MV-4-11 (cell line): ENCODE results near the gene ACTL10.

Experiments used
- DNase-seq: peaks from one replicate; lab custom pipeline; 2025; lab: John Stamatoyannopoulos, UW

Gene ACTL10

DNA sequence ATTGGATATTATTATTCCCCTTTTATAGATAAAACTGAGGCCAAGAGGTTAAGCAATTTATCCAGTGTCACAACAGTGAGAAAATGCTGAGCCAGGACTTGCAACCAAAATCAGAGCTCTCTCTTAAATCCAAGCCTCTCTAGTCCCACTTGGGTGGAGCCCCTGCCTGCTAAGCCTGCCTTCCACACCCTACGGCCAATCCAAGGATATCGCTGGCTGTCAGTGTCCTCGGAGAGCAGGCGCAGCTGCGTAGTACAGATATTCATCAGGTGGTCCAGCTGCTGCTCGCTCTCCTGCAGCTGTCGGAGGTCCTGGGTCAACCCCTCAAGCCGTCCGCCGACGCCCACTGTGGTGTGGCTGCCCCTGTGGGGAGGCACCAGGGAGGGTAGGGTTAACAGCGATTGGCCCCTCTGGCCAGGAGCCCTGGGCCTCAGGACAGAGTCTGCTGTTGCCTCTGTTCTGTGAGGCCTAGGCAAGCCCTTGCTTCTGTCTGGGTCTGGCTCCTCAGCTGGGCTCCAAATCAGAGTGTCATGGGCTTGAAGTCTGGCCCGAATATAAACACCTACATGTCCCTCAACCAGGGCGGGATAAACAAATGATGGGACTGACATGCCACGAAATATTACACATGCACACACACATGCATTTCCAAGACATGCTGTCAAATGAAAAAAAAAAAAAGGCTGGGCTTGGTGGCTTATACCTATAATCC, 11.4 kb downstream of the ACTL10 start:
- DNase-seq, result no peak

- no peak for DNase-seq
Observed at GRCh38 chr20:33679758-33680485, 13.2 kb downstream of the ACTL10 start.

- DNase-seq, result no peak
Observed at GRCh38 chr20:33680686-33681085, 13.9 kb downstream of the ACTL10 start.

- no peak for DNase-seq
Observed at GRCh38 chr20:33681288-33681687, 14.5 kb downstream of the ACTL10 start.

GRCh38 chr20:33681728-33682353, 15.1 kb downstream of the ACTL10 start:
- DNase-seq, result no peak

GRCh38 chr20:33684533-33685327, 18.0 kb downstream of the ACTL10 start:
- no peak for DNase-seq

- peak; percentile 57 for DNase-seq
Observed at GRCh38 chr20:33685328-33686099, 18.8 kb downstream of the ACTL10 start.

- peak; percentile 91 for DNase-seq
Observed at GRCh38 chr20:33686100-33686983, 19.6 kb downstream of the ACTL10 start, which contains the start of gene E2F1. TSS of gene E2F1 (minus strand) at chr20:33686385. CDS start at chr20:33686264, 121 bp downstream.

DNA sequence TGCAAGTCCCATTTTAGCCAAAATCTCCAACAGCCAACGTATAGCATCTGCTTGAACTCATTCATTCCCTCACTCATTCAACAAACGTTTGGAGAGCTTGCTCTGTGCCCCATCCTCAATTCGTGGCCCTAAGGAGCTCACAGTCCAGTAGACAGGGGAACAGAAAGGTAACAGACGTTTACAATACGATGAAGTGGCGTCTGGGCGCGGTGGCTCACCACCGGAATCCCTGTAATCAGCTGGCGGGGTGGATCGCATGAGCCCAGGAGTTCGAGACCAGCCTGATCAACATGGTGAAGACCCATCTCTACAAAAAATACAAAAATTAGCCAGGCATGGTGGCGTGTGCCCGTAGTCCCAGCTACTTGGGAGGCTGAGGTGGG, 20.2 kb downstream of the ACTL10 start:
- DNase-seq, result peak; percentile 60

DNA sequence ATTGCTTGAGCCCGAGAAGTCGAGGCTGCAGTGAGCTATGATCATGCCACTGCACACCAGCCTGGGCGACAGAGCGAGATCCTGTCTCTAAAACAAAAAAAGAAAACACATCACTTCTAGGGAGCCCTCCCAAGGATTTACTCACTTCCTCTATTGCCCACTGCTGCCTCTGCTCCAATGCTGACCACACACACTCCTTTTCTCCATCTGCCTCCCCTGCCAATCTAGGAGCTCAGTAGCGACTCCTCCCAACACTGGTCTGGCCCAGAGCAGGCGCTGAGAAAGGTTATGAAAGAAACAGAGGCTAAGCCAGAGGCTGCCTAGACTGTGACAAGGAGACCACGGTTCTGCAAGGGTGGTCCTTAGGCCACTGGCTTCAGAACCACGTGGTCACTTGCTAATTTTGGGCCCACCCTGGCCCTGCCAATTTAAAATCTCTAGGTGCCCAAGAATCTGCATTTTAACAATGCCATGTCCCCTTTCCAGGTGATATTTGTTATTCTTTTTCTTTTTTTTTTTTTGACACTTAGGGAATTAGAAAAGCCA, 20.7 kb downstream of the ACTL10 start:
- DNase-seq, result peak; percentile 98

DNA sequence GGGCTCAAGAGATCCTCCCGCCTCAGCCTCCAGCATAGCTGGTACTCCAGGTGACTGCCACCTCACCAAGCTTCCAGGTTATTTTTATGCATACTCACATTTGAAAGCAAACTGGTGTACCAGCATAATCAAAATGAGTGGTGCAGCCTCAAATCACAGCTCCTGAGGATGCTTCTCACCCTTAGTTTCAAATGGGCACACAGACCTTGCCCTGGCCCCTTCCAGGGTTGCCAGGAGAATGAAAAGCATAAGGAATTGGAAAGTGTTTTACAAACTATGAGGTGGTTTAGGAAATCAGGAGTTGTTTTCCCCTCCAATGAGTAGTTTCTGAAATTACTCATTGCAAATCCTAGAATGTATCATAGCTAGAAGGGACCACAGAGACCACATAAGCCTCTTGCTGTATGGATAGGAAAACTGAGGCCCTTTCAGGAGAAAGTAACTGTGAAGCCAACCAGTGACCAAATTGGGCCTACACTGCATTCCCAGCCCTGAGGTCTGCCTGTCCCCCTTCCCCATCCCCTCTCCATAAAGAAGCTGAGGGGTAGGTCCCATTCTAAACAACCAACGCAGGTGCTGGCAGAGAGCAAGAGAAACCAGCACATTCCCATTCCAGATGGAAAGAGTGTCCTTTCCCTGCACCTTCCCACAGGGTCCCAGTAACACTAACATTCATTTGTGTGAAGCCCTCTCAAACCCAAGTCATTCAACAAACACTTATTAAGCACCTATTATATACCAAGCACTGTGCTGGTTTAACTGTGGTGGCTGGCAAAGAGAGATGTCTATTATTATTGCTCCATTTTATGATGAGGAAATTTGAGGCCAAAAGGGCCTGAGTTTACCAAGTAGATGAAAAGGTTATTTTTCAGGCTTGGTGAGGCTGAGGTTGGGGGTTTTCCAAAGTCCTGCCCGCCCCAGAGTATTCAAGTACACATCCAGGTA, 21.5 kb downstream of the ACTL10 start:
- no peak for DNase-seq

- DNase-seq, result no peak
Observed at GRCh38 chr20:33688938-33689424, 22.2 kb downstream of the ACTL10 start.

DNA sequence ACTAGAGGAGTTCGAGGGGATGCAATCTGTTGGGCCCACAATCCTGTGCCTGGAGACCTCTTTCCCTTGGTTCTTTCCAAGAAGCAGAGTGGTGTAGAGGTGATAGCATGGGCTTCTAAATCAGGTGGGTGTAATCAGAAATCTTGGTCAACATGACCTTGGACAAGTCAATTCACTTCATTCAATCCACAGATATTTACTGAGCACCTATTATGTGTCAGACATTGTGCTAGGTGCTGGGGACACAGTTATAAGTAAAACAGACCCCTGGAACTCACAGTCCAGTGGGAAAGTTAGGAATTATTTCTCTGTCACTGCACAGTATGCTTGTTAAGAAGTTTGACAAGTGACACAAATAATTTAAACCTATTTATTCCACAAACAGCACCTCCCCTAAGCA, 22.8 kb downstream of the ACTL10 start:
- no peak for DNase-seq

GRCh38 chr20:33689973-33690372, 23.2 kb downstream of the ACTL10 start:
- peak; percentile 96 for DNase-seq

DNA sequence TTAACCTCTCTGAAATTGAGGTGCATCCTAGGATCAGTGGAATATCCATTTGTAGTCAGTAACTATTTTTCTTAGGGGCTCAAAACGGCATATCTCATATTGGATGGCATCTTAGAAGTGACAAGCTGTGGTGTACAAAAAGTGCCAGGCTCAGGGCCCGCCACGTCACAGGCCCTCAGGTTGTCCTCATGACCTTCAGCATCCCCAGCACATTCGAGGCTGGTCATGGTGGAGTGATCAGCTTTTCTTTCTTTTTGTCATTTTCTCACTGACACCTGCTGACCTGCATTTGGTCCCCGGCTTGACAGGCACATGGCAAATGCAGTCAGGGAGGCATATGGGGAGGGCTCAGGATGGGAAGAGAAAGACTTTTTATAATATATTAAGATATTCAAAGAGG, 26.5 kb downstream of the ACTL10 start:
- no peak for DNase-seq

GRCh38 chr20:33693741-33694638, 27.2 kb downstream of the ACTL10 start:
- no peak for DNase-seq

DNA sequence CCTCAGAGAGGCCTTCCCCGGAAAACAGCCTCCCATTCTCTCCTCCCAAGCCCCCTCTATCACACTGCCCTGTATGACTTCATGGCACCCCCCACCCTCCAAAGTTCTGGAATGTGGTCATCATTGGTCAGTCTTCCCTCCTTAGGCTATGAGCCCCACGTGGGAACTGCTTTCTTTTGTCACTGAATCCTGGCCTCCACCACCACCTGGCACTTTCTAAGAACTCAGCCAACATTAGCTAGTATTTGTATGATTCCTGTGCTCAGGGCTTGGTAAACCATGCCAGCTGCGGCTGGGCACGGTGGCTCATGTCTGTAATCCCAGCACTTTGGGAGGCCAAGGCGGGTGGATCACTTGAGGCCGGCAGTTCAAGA, 27.9 kb downstream of the ACTL10 start:
- no peak for DNase-seq

DNA sequence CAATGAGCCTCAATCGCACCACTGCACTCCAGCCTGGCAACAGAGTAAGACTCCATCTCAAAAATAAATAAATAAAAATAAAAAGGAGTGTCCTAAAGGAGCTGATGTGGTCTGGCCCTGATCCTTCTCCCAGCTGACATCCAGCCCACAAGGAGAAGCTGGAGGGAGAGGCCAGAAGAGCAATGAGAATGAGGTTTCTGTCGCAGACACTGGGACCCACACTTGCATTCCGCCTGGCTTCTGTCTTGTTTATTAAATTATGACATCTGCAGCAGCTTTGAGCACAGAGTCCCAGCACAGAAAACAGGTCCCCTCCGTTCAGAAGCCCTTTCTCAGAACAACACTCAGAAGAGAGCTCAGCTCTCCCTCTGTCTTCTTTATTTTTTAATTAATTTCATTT, 29.7 kb downstream of the ACTL10 start:
- DNase-seq, result no peak
